OCI-M1 (cell line): ENCODE data around the gene DGKK.
"Not testable (repeated sequence)": the region's sequence is repeated elsewhere in the genome, so short reads cannot be mapped to it uniquely, and the experiment has no call there.

ENCODE experiments used
- DNase-seq: peaks from one replicate; lab custom pipeline; 2025; lab: John Stamatoyannopoulos, UW

DGKK gene

DNA sequence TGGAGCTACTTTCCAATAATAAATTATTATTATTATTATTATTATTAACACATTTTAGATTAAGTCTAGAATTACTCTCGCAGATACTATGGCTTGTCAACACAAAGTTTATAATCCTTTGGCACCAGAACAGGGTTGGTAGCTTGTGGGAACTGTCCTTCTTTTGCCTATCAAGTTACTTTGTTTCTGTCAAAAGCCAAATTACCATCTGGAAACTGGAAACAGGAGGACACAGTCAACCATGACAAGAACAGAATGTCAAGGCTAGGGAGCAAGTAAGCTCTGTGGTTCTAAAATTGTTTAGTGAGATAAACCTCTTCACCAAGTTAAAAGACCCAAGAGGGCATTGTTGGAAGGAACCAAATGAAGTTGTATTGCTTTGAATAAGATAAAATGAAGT, 42.5 kb downstream of the DGKK start:
- DNase-seq: no peak

GRCh38 chrX:50407976-50408375, 62.6 kb downstream of the DGKK start:
- no peak for DNase-seq

DNA sequence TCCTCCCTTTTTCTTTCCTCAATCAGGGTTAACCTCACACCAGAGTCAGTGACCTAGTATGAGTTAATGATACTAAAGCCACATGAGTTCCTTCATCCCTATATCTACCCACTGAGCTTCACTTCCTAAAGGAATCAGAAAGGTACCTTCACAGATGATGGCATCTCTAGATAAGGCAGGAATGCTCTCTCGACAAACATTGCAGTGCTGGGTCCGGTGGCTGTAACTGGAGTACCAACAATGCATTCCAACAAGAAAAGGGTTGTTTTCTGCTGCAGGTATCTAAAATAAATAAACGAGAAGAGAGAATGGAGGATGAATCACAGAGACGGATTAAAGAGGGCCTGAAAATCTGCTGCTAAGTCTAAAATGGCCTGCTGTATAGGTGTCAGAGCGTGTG, 66.7 kb downstream of the DGKK start:
- no peak for DNase-seq

- peak; percentile 70 for DNase-seq
Observed at GRCh38 chrX:50402886-50403285, 67.7 kb downstream of the DGKK start.

DNA sequence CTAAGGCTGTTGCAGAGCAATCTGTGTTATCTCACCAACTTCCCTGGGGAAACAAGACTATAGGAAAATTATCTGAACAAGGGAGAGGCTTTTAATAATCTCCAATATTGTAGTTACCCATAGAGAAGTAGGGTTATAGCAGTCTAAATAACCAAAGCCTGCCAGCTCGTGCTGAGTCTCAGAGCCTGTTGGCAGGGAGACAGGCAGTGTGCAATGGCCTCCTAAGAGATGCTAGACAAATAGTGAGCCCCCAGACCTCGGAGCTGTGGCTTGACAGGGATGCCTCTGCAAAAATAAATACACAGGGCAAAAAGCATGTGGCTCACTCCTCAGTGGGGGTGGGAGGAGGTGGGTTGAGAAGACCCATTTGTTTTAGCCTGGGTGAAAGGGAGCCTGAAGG, 76.7 kb downstream of the DGKK start:
- DNase-seq: no peak

DNA sequence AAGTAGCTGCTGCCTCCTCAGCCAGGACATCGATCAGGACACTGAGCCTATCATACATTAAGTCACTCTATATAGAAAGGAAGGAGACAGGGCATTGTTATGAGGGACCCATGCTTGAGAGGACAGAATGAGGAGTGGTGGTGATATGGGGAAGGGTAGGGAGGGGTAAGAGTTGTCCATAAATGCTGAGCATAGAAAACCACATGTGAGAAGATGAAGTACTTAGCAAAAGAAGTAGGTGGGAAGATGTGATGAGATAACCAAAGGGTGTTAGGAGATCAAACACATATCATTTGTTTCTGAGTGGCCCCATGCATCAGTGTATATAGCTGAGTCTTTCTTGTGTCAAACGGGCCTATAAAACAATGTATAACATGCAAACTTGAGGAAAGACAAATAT, 84.1 kb downstream of the DGKK start:
- DNase-seq: no peak

DNA sequence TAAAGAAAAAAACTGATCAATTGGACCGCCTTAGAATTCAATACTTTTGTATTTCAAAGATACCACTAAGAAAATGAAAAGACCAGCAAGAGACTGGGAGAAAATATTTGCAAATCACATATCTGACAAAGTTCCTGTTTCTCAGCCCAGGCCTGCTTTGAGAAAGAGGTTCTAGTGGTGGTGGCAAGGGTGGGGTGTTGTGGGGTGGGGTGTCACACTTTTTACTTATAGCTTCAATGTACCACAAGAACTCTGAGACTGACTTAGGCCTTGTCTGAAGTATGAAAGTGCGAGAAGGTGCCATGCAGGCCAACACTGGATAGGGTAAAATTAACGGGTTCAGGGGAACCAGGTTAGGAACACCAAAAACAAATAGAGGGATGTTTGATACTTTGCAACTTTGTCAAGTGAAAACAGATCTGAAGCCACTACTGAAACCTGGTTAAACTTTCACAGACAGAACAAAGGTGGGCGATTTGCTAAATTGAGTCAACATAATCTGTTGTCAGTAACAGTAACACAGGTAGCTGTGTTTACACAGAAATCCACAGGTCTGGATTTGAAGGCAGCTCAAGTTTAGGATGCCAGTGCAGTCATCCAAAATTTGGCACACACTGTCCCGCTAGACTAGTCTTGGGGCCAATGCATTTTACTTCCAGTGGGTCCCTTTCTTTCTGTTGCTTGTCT, 88.8 kb downstream of the DGKK start:
- DNase-seq: no peak

DNA sequence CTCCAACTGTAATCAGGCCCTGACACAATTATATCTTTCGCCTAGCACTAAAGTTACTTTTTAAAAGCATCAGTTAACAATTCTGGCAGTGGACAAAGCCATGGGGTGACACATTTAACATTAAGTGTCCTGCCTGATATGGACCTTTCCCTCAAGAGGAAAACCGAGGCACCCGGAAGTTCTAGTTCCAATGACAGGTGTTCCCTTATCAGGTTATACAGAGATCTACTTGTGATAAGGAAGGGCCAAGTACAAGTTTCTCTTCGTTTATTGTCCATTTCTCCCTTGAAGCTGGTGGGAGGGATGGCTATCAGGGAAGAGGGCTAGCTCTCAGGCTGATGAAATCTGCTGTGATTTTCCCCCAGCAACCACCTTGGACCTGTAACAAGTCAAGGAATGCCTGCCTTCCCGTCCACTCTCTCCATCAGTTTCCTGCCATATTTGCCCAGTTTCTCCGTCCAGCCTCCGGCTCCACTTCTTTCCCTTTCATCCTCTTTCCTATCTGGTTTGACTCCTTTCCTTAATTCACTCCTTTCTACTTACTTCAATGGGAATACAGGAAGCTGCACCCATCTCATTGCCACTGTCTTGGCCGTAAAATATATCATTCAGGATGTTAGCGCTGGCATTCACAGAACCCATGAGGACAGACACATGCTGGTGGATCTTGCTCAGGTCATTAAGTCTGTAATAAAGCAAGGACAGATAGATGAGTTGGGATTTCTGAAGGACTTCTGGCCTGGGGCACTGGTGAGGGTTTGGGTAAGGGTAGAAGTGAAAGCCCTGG, 95.0 kb downstream of the DGKK start:
- DNase-seq: no peak

GRCh38 chrX:50372966-50373365, 97.7 kb downstream of the DGKK start:
- DNase-seq: peak; percentile 59

- no peak for DNase-seq
Observed at GRCh38 chrX:50343917-50344316, 126.7 kb downstream of the DGKK start.

- DNase-seq: no peak
Observed at GRCh38 chrX:50333308-50333707, 137.3 kb downstream of the DGKK start.

DNA sequence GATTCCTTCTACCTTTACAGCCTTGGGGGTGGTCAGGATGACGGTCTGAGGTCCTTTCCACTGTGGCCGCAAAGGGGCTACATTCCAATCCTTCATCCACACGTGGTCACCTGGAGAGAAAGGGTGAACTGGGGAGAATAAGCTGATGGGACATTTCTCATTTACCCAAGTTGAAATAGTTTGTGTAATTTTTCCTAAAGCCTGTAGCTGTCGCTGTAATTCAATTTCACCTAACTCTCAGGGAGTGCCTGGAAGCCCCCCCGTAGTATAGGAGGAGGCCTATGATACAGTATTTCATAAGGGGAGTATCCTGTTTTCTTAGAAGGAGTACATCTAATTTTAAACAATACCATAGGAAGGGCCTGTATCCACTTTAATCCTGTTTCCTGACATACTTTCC, 138.0 kb downstream of the DGKK start:
- not testable (repeated sequence) for DNase-seq

- no peak for DNase-seq
Observed at GRCh38 chrX:50327235-50327634, 143.4 kb downstream of the DGKK start.
